ENCODE measurements around the gene FOXF2.

The FOXF2 gene

DNA sequence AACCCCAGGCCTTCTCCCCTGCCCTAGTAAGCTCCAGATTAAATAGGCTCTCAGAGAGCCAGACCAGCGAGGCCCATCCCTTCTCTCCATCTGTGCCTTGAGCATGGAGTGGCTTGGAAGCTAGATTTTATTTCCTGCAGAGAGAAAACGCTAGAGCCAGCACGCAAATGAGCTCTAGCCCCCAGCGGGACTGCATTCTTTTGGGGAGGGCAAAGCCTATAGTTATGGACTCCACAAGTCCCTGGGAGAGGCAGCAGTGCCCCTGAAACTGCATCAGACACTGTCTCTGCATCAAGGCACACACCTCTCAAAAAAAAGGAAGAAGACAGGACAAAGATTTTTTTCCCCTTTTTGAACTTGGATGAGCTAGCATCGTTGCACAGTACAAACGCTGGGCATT lies 15.8 kb downstream of the FOXF2 start:
- no peak for DNase-seq (ENCODE audit: low read depth in 2 of 3, low spot score in 2 of 3)

DNA sequence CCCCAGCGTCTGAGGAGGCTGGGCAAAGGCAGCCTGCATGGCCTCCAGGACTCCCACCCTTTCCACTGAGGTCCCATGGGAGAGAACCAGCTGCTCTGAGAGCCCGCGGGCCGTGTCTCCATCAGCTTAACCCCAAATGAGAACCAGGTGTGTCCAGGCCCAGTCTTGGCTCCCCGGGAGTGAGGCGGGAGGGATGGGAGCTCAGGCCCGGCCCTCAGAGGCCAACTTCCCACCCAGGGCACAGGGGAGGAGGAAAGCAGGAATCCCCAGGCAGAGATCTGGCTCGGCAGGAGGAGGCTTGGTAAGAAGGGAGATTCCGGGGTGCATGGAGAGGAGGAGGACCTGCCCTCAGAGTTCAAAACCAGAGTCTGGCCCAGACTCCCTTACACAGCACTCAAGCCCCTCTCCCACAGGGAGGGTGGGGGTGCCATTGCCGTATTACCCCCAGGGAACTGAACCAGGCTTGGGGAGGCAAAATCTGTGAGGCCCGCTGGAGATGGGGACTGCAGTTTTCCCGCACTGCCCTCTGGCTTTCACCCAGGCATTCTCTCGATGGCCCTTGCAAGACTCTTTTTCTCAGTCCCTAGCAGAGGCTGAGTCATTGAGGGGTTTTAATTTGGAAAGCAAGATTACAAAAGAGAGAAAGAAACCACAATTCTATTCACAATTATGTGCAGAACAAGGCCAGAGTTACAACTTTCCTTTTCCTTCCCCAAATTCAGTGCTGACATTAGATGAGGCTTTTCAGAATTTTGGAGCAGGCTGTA lies 17.1 kb downstream of the FOXF2 start:
- DNase-seq (ENCODE audit: low read depth in 2 of 3, low spot score in 2 of 3), result no peak

DNA sequence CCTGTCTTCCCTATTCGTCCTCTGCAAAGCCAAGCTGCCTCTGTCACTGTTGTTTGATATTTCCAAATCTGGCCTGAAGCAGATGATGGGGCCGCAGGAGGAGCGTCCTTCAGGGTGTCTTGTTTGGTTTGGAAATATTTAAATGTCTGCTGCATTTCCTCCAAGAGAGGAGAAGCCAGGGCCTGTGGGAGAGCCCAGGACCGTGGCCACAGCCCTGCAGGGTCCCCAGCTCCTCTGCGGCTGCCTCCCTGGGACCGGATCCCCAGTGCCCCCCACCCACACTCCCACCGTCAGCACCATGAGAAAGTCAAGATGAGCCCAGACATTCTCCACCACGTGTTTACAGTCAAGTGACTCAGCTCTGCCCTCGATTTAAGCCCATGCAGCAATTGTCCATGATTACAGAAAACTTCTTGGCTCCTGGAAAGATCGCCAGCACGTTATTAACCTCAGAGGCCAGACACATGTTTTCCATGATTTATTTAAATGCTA lies 18.2 kb downstream of the FOXF2 start:
- DNase-seq (ENCODE audit: low read depth in 2 of 3, low spot score in 2 of 3), result no peak

DNA sequence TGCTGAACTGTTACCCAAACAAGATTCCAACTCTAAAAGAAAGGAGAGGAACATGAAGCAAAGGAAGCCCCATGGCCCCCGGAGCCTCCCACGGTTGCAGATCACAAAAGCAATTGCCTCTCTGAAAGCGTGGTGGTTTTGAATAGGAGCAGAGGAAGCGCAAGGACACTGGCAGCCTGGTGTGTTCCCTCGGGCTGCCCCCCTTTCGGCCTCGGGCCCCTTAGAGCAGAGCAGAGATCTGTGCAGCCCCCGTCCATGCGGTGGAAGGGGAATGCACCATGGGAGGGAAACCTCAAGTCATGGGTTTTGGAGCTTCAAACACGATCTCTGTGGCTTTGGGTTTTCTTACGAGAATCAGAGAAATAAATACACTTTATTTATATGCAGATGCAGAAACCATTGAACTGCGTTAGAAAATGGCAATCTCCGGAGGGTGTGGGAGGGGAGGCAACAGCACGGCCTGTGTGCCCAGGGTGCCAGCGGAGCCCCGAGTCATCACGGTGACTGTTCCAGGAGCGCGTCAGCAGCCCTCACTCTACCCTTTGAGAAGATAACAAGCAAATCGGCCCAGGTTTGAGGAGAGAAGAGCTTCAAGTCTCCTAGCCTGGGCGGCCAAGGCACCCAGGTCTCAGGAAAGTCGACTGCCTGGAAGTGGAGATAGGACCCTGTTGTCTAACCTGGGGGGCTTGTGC lies 20.5 kb downstream of the FOXF2 start:
- DNase-seq (ENCODE audit: low read depth in 2 of 3, low spot score in 2 of 3), result no peak

DNA sequence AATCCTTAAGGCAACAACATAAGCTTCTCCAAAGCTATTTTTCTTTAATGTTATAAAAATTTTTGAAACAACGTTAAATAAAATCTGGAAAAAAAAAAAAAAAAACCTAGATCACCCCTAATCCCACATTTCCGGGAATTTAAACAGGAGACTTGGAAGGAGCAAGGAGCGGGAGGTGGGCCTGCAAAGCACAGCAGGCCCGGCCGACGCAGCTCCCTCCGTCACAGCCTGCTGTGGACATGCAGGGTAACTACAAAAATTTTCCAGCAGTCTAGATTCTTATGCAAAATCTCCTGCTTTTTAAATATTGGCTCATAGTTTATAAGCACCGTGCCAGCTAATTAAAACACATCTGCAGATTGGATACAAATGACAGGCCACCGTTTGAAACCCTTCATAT lies 23.5 kb downstream of the FOXF2 start:
- DNase-seq (ENCODE audit: low read depth in 2 of 3, low spot score in 2 of 3), result no peak

DNA sequence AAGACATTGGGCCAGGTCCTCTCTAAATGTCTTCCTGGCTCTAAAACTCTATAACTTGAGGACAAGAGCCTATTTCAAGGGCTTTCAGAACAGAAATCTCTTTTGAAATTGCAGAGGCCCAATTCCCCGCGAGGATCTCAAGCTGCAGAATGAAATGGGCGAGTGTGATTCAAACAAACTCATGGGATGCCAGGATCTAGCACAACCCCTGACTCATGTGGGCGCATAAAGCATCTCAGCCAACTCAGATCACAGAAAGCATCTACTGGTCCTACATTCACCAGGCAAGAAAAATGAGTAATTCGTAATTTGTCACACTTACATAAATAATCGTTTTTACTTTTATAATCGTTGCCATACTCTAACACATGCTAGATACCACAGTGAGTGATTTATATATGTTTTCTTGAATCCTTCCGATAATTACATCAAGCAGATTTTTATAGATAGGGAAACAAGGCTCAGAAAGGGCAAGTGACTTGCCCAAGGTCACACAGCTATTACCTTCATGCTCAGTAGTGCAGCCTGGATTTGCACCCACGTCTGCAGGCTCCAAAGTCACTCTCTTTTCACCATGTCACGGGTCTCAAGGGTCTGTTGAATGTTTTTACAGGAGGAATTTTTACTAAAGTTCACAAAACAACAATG lies 26.2 kb downstream of the FOXF2 start:
- DNase-seq (ENCODE audit: low read depth in 2 of 3, low spot score in 2 of 3), result no peak

DNA sequence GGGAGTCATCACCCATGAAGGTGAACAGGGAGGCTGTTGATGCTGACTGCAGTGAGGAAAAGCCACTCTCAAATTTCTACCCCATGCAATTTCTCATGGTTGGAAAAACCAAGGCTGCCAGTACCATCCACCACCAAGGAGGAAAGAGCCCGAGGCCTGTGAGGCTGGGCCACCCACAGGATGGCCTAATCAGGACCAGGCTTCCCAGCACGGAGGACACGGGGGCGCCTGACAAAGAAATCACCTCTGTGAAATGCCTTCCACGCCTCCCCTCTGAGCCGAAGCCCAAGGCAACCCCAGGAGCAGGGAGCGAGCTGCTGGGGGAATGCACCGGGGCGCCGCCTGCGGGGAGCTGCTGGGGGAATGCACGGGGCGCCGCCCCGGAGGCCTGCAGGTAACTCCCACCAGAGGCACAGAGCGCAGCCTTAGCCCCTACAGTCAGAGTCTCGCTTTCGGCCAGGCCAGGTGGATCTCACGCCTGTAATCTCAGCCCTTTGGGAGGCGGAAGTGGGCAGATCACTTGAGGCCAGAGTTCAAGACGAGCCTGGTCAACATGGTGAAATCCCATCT lies 26.9 kb downstream of the FOXF2 start:
- no peak for DNase-seq (ENCODE audit: low read depth in 2 of 3, low spot score in 2 of 3)

DNA sequence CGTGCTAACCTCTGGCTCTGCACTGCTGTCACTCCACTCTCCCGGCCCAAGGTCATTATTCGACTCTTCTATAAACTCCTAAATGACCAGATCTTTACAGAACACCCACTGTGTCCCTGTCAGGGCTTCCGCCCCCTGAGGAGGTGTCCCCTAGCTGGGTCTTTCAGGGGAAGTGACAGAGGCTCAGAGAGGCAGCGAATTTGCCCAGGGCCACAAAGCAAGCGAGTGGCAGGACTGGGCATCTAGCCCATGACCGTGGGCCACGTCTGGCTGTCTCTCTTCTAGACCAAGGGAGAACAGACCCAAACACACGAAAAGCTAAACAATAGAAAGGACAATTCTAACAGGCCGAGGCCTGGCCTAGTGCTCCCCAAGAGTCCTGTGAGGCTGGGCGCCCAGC lies 27.4 kb downstream of the FOXF2 start:
- DNase-seq (ENCODE audit: low read depth in 2 of 3, low spot score in 2 of 3), result no peak

DNA sequence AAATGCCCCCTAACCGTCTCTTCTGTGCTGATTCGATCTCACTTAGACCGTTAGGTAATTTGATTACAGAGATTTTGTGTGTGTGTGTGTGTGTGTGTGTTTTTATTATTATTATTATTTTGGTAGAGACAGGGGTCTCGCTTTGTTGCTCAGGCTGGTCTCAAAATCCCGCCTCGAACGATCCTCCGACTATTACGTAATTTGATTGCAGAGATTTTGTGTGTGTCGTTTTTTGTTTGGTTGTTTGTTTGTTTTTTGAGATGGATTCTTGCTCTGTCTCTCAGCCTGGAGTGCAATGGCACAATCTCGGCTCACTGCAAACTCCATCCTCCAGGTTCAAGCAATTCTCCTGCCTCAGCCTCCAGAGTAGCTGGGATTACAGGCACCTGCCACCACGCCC lies 28.3 kb downstream of the FOXF2 start:
- no peak for DNase-seq (ENCODE audit: low read depth in 2 of 3, low spot score in 2 of 3)

DNA sequence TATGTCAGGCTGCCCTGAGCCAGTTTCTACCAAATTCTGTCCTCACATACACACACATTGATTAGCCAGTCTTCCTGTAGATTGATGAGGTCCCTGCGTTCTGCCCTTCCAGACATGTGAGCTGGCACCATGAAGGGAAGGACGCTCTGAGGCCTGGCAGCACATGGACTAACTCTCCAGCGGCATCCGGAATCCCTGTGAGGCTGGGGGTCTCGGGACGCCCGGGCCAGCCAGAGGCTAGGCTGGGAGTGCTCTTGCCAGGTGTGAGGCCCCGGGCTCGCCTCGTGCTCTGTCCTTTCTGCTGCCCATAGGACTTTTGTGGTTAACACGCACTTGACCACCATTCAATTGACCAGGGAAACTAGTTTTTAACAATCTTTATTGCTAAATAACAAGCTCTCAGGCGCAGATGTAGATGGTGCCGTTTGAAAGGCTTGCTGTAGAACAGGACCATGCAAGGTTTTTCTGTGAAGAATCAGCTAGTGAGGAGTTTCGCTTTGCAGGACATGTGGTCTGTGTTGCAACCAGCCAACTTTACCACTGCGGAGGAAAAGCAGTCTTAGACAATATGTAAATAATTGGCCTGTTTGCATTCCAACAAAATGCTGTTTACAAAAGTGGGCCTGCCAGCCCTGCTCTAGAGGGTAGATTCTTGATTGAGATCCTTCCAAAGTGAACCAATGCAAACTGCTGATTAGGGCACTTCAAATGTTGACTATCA lies 29.3 kb downstream of the FOXF2 start:
- DNase-seq (ENCODE audit: low read depth in 2 of 3, low spot score in 2 of 3), result no peak

DNA sequence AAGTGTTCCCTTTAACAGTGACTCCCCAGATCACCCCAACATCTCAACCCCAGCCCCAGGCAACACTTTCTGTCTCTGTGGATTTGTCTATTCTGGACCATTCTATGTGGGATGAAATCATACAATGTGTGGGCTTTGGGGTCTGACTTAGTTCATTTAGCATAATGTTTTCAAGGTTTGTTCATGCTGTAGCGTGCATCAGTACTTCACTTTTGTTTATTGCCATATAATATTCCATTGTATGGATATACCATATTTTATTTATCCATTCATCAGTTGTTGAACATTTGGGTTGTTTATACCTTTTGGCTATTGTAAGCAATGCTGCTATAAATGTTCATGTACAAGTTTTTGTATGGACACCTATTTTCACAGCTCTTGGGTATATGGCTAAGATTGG lies 31.0 kb downstream of the FOXF2 start:
- no peak for DNase-seq (ENCODE audit: low read depth in 2 of 3, low spot score in 2 of 3)

DNA sequence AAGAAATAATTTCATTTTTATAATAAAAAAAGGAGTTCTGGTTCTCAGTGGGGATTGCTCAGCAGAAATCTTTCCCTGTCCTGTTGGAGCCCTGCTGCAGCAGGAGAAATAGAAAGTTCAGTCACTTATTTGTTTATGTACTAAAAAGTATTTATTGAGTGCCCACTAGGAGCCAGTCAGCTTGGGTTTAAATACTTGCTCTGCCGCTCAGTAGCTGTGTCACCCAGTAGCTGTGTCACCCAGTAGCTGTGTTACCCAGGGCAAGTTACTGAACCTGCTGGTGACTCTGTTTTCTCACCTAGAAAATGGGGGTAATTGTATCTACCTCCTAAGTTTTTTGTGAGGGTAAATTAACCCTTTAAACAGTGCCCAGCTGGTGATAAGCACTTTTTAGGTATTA lies 32.9 kb downstream of the FOXF2 start:
- no peak for DNase-seq (ENCODE audit: low read depth in 2 of 3, low spot score in 2 of 3)

DNA sequence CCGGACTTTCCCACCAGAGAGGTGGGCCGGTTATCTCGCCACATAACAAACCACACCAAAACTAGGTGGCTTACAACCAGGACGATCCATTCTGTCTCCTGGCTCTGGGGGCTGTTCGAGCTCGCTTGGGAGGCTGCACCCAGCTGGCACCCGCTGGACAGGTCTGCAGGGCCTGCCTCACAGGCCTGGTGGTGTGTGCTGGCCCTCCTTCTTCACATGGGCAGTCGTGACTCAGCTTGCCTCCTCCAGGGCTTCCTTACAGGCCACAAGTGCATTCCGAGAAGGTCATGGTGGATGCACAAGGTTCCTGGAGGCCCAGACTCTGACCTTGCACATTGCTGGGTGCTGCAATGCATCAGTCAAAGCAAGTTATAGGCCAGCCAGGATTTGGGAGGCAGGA lies 34.2 kb downstream of the FOXF2 start:
- no peak for DNase-seq (ENCODE audit: low read depth in 2 of 3, low spot score in 2 of 3)

DNA sequence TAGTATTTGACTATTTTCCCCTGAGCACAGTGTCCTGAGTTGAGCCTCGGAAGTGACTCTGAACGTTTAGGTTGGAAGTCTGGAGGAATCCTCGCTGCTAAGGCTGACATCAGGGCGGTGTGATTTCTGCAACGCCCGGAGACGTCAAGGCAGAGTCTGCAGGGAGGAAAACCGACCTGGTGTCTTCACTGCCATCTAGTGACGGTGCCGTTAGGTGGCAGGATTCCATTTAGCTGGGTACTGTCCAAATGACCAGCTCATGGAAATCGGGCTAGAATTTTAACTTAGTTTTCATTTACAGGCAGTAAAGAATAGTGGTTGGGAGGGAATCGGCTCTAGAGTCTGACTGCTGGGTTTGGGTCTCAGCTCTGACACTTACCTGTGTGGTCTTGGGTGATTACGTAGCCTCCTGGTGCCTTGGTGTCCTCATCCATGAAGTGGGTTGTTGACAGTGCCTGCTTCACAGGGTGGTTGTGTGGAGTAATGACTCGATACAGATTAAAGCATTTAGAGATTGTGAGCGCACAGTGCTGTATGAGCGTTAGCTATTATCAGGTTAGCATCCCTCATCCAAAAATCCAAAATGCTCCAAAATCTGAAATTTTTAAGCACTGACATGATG lies 35.0 kb downstream of the FOXF2 start:
- DNase-seq (ENCODE audit: low read depth in 2 of 3, low spot score in 2 of 3), result no peak

DNA sequence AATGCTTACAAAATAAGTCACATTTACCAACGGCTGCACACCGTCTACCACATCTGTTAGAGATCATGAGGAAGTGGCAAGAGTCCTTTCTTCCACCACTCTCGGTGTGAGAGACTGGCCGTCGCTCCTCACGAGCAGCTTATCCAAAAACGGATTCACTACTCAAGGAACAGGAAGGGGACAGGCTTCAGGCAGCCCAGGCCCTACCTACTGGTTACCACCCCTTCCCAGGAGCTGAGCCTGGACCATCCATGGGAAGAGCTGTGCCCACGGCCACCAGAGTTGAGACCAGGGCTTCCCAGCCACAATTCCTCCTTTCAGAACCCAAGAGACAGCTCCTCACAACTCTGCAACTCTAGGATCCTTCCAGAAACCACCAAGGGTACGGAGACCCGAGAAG lies 37.0 kb downstream of the FOXF2 start:
- DNase-seq (ENCODE audit: low read depth in 2 of 3, low spot score in 2 of 3), result no peak

DNA sequence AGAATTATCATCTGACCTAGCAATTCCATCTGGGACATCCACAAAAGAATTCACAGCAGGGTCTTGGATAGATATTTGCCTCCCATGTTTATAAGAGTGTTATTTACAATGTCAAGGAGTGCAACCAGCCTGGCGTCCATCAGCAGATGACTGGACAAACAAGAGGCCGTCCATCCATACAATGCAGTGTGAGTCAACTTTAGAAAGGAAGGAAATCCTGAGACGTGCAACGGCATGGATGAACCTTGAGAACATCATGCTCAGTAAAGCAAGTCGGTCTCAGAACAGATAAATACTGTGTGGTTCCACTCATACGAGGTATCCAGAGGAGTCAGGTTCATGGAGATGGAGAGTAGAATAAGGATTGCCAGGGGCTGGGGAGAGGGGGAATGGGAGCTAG lies 46.4 kb downstream of the FOXF2 start:
- DNase-seq (ENCODE audit: low read depth in 2 of 3, low spot score in 2 of 3), result no peak

DNA sequence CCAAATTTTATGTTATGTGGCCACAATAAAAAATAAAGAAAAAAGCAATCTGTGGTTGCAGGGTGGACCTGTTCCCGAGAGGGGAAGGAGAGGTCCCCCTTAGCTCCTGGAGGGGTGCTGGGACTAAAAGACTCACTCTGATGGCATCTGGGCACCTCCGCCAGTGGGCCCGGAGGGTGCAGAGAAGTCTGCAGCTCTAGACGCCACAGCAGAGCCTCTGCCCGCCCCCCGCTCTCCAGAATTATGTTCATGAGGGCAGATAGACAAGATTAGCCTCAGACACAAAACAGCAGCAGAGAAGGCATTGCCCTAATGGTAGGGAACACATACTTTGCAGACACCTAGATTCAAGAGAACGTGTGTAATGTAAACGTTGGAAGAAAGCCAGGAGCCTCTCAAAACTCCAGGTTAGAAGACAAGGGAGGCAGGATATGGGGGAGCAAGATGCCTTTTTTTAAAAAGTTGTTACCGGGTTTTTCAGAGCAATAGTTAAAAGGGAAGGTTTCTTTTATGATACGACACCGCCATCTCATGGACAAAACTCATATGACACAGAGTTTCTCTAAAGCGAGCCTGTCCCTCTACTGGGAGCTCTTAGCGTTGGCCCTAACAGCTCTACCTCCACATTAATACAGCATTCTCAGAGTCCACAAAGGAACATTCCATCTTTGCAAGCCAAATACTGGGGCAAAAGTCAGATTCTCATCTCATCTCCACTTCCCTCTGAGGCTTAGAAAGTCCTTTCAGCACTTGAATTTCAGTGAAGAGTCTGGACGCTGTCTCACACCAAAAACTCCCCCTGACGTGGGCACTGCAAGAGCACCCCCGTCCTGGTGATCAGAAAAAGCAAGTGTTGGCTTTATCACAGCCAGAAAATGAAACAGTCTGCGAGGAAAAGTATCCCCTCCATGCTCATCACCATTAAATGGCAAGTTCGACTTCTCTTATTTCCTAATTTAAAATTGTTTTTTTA lies 47.2 kb downstream of the FOXF2 start:
- DNase-seq (ENCODE audit: low read depth in 2 of 3, low spot score in 2 of 3), result peak in 1 of 3 experiments; percentile 19

DNA sequence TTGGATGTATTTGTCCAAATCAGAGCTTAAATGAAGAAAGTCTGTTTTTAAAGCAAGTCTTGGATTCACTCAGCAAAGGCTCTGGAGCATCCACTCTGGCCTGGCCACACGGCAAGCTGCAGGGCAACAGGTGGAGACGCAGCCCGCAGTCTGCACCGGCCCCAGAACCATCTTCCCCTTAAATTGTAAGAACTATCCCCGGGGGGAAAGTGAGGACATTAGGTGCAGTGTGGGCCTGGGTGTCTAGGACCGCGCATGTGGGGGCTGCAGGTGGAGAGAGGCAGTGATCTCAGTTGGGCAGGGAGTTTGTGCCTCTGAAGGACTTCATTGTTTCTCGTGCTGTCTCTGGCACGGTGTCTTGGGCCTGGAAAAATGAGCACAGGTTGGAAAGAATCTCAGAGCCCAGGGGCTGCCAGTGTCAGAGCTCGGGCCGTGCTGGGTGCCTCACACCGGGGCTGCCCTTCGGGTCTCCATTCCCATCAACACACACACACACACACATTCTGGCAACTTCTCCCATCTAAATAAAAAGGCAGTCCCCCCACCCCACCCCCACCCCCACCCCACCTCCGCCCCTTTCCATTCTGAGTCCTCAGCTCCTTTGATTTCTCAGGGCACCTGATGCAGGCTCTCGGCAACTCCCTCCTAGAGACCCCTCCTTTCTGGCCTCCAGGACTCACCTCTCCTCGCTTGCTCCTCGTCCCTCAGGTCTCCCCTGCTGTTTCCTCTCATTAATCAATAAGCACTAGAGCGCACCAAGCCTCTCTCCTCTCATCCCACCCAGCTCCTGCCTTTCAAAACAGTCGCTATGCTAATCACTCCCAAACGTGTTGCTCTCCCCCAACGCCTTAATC lies 48.4 kb downstream of the FOXF2 start:
- no peak for DNase-seq (ENCODE audit: low read depth in 2 of 3, low spot score in 2 of 3)

DNA sequence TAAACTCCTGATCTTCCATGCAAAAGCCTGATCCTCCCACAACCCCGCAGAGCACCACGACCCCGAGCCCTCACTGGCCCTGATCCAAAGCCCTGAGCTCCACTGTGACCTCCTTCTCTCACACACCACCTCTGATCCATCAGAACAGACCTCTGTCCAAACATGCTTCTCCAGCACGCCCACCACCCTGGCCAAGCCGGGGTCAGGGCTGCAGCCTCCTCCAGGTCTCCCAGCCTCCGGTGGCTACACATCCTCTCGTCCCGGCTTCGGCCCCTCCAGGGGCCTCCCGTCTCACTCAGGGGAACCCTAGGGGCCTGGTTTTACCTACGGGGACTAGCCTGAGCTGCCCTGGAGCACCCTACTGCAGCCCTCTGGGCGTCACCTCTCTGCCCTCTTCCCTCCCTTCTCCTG lies 49.1 kb downstream of the FOXF2 start:
- no peak for DNase-seq (ENCODE audit: low read depth in 2 of 3, low spot score in 2 of 3)

All from activated CD8-positive, alpha-beta memory T cell treated with anti-CD3 and anti-CD28 coated beads for 48 hours (primary cell).